SU-DHL-6 (cell line): ENCODE measurements around the gene PNPLA7.

ENCODE experiments used
- EZH2phosphoT487 ChIP-seq: fragments of 200-600 bp; sonication (generic), shearing (Covaris generic); conservative IDR thresholded peaks from 2 replicates; pipeline ENCODE4 v1.6.1; 2018; ENCODE audit warnings: mild to moderate bottlenecking, antibody characterized with exemption, low read length, moderate library complexity, mixed read lengths
- TF ChIP-seq, protein P1 (sequence below): fragments of 200-600 bp; sonication (generic); IDR thresholded peaks from one replicate; pipeline ENCODE4 v1.5.1; 2017; ENCODE audit warnings: antibody characterized with exemption, mild to moderate bottlenecking, low read length, moderate library complexity; ENCODE audit not compliant: insufficient read depth, poor library complexity, severe bottlenecking

DNA sequence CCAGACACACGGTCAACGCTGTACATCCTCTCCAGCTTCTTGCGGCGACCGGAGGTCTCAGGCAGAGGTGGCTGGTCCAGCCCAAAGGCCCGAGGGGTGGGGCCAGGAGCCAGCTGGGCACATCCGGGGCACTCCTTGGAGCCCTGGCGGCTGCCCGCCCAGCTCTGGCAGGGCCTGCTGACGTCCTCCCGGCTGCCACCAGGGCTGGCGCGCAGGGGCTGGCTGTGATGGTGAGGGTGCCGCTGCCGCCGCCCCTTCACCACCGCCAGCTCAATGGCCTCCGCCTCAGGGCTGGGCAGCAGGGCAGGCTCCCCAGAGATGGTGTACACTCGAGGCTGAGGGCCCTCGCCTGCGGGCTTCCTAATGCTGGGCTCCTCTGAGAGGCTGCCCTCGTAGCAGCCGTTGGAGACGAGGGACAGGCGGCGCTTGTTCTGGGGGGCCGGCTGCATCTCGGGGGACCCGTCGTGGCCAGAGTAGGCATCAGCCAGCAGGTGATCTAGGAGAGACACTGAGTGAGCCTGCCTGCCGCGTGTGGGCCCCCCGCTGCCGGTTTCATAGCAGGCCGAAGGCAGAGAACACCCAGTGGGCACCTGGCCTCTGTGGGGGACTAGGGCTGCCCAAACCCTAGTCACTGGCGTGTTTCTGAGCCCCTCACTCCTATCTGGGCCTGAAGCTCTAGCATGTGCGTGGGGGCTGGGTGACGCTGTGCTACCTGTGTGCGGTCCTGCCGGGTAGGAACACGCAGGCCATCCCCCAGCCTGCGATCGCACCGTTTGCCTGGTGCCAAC lies 92.6 kb downstream of the PNPLA7 start:
- TF ChIP-seq EZH2phosphoT487, result no peak
- TF ChIP-seq, protein P1, sequence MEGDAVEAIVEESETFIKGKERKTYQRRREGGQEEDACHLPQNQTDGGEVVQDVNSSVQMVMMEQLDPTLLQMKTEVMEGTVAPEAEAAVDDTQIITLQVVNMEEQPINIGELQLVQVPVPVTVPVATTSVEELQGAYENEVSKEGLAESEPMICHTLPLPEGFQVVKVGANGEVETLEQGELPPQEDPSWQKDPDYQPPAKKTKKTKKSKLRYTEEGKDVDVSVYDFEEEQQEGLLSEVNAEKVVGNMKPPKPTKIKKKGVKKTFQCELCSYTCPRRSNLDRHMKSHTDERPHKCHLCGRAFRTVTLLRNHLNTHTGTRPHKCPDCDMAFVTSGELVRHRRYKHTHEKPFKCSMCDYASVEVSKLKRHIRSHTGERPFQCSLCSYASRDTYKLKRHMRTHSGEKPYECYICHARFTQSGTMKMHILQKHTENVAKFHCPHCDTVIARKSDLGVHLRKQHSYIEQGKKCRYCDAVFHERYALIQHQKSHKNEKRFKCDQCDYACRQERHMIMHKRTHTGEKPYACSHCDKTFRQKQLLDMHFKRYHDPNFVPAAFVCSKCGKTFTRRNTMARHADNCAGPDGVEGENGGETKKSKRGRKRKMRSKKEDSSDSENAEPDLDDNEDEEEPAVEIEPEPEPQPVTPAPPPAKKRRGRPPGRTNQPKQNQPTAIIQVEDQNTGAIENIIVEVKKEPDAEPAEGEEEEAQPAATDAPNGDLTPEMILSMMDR, result no peak
